ENCODE results near the gene NNAT. TPM values are rescaled to one million over a fixed set of nuclear protein-coding genes. Genes with fewer than 3 reads are reported as not detected.

The NNAT gene
- total and polyA plus RNA-seq, 2 of the 8 experiments (the other 6 are each of a cell fraction or from before 2014, with no cell fraction given), result 66.8 to 175 TPM

- no peak for FAIRE-seq
- H3K36me3 ChIP-seq (ENCODE audit: control insufficient read depth in 2 of 4, insufficient read depth in 4 of 4, low read length in 3 of 4), result peaks cover 0 to 15% (median 6%) of the 10 kb centered on the region in 4 experiments; a peak in 5 of 8 replicates
- H3K79me2 ChIP-seq (ENCODE audit: control insufficient read depth in 1 of 2, insufficient read depth in 2 of 2, low read length in 2 of 2), result peaks cover 0 to 4% of the 10 kb centered on the region in 2 experiments; a peak in 2 of 4 replicates
- no peaks in the 10 kb centered on the region for H3K9me3 ChIP-seq (ENCODE audit: insufficient read depth in 2 of 2, low read depth in 1 of 2, low read length in 1 of 2)
- H3K14ac ChIP-seq (ENCODE audit: insufficient read length), result no peak overlapping the region
- H3K23ac ChIP-seq (ENCODE audit: insufficient read length), result no peak overlapping the region
- H4K91ac ChIP-seq (replicated peaks; ENCODE audit: insufficient read length, low read length), result no peak overlapping the region
- H3K79me1 ChIP-seq (ENCODE audit: low read depth, low read length), result peaks cover 14% of the 10 kb centered on the region
- H3K27ac ChIP-seq (ENCODE audit: low read depth, low read length), result no peak overlapping the region
- H3K18ac ChIP-seq (ENCODE audit: extremely low read depth, low read length), result no peak overlapping the region
- no peak overlapping the region for H2BK120ac ChIP-seq (replicated peaks; ENCODE audit: low read depth, low read length)
- H2AFZ ChIP-seq (ENCODE audit: low read length), result no peak overlapping the region
- H2BK15ac ChIP-seq (ENCODE audit: low read length), result no peak overlapping the region
- no peak overlapping the region for H2BK20ac ChIP-seq (ENCODE audit: low read length)
- no peak overlapping the region for H2BK12ac ChIP-seq (ENCODE audit: low read depth, low read length)
- no peaks in the 10 kb centered on the region for H3K27me3 ChIP-seq (replicated peaks in 1 of 4; ENCODE audit: control insufficient read depth in 3 of 4, extremely low read depth in 1 of 4, insufficient read depth in 3 of 4, low read length in 3 of 4)
- WGBS, 2 experiments (ENCODE audit: extremely low coverage in 1 of 2, insufficient coverage in 1 of 2, insufficient read length in 1 of 2, insufficient replicate concordance in 2 of 2, low coverage in 1 of 2, low lambda C conversion rate in 2 of 2, missing lambda C conversion rate in 1 of 2), result 89% methylated on average over 5 of the region's 5 CpGs; no CpG with 5 or more reads in 1 of the 2 experiments
- POLR2A ChIA-PET (ENCODE audit: partially characterized antibody), result interaction anchor here (1.3 to 11.2 kb wide), 4 partner anchors 7 to 228 kb away, joined by 3 to 116 read pairs (median 57); partner anchors contain the start of gene NNAT
- H3K23me2 ChIP-seq (ENCODE audit: low read depth, low read length), result no peaks in the 10 kb centered on the region
- CTCF ChIA-PET (ENCODE audit: partially characterized antibody), result interaction anchor here (0.6 to 1.0 kb wide), 3 partner anchors 13 to 472 kb away, joined by 3 to 4 read pairs (median 3); no protein-coding TSS in a partner anchor
- H3K9ac ChIP-seq (replicated peaks in 1 of 4; ENCODE audit: extremely low read depth in 1 of 4, low read depth in 3 of 4, low read length in 3 of 4), result no peak overlapping the region
- H4K5ac ChIP-seq (ENCODE audit: insufficient read length, low read depth, low read length), result no peak overlapping the region
- H4K20me1 ChIP-seq (replicated peaks in 1 of 2; ENCODE audit: control insufficient read depth in 1 of 2, insufficient read depth in 2 of 2, low read length in 2 of 2), result peaks cover 0 to 13% of the 10 kb centered on the region in 2 experiments
- H3K56ac ChIP-seq (replicated peaks; ENCODE audit: insufficient read length, low read depth, low read length), result no peak overlapping the region
- TF ChIP-seq KDM5A (IDR thresholded peaks at IDR 0.05; ENCODE audit: low read length) (no peak), ATF2 (IDR thresholded peaks at IDR 0.05; ENCODE audit: low read length) (no peak), SP2 (IDR thresholded peaks at IDR 0.05; ENCODE audit: low read length) (no peak), CBX8 (IDR thresholded peaks at IDR 0.05; ENCODE audit: borderline replicate concordance, low read depth, low read length) (no peak), HDAC6 (IDR thresholded peaks at IDR 0.05; ENCODE audit: low read depth, low read length) (no peak), BCL11A (IDR thresholded peaks at IDR 0.05; ENCODE audit: low read depth in 2 of 2, low read length in 2 of 2) (no peak), TBP (IDR thresholded peaks at IDR 0.05; ENCODE audit: low read depth, low read length) (no peak)
- H3K4ac ChIP-seq (replicated peaks; ENCODE audit: insufficient read length, low read depth, low read length), result no peak overlapping the region
- no peak overlapping the region for H2BK5ac ChIP-seq (ENCODE audit: low read depth, low read length)
- peaks cover 4 to 10% (median 6%) of the 10 kb centered on the region in 4 experiments; a peak in 5 of 7 replicates for H3K4me1 ChIP-seq (replicated peaks in 1 of 4; ENCODE audit: control insufficient read depth in 3 of 4, insufficient read depth in 4 of 4, low read length in 3 of 4)
- H2AK5ac ChIP-seq (ENCODE audit: low read depth, low read length), result no peak overlapping the region
- H3K4me2 ChIP-seq (ENCODE audit: insufficient read depth in 1 of 2, low read depth in 2 of 2, low read length in 2 of 2), result no peak overlapping the region
- no peak for DNase-seq (ENCODE audit: low read depth in 1 of 2, low spot score in 2 of 2)
- H4K8ac ChIP-seq (ENCODE audit: extremely low read depth, insufficient read depth, low read length), result no peak overlapping the region
- H3K4me3 ChIP-seq (ENCODE audit: extremely low read depth in 1 of 4, insufficient read depth in 2 of 4, low read depth in 3 of 4, low read length in 4 of 4), result no peak overlapping the region
Observed at GRCh38 chr20:37510226-37510625, 10.8 kb upstream of the NNAT start.
